GM18867 (cell line): ENCODE results near the gene RFPL4A.

Experiments used
- ATAC-seq: cut with Tn5 transposase; IDR thresholded peaks from one replicate; pipeline ENCODE4 v1.9.1; 2021; ENCODE audit warnings: mild to moderate bottlenecking, moderate library complexity; ENCODE audit not compliant: unreplicated experiment

The RFPL4A gene

GRCh38 chr19:55801416-55801815 is 42.5 kb downstream of the RFPL4A start:
- ATAC-seq, result no peak

GRCh38 chr19:55802281-55802680 is 43.4 kb downstream of the RFPL4A start:
- ATAC-seq, result no peak

GRCh38 chr19:55809381-55810058 is 50.6 kb downstream of the RFPL4A start:
- no peak for ATAC-seq

GRCh38 chr19:55811340-55811739 is 52.4 kb downstream of the RFPL4A start:
- no peak for ATAC-seq

- no peak for ATAC-seq
These were observed 53.6 kb downstream of the RFPL4A start for GRCh38 chr19:55812449-55812848.
